T-helper 1 cell treated with Interleukin-12 subunit alpha and Interleukin-12 subunit beta and Interleukin-4 antibody, amounts not matched to agents 30 μg/mL and 1 μg/mL, for 36 hours (primary cell): Measurements from ENCODE around the gene ZNF512B.
A peak's percentile ranks its signal among the peaks of the same experiment; 100 is the strongest.
"Not testable (repeated sequence)": the region's sequence is repeated elsewhere in the genome, so short reads cannot be mapped to it uniquely, and the experiment has no call there.

Experiments
- H3K27ac Mint-ChIP-seq: one replicate; pipeline ENCODE4 v1.8.0; 2021; ENCODE audit warnings: mild to moderate bottlenecking, mixed read lengths
- H3K27me3 Mint-ChIP-seq: one replicate; pipeline ENCODE4 v1.8.0; 2021; ENCODE audit warnings: low read depth, mixed read lengths
- H3K36me3 Mint-ChIP-seq: one replicate; pipeline ENCODE4 v1.8.0; 2021; ENCODE audit warnings: low read depth, mixed read lengths
- H3K4me1 Mint-ChIP-seq: one replicate; pipeline ENCODE4 v1.8.0; 2021; ENCODE audit warnings: low read depth, mixed read lengths
- H3K4me3 Mint-ChIP-seq: one replicate; pipeline ENCODE4 v1.8.0; 2021; ENCODE audit warnings: mild to moderate bottlenecking, moderate library complexity, mixed read lengths
- H3K9me3 Mint-ChIP-seq: one replicate; pipeline ENCODE4 v1.8.0; 2021; ENCODE audit warnings: mixed read lengths

Gene ZNF512B

GRCh38 chr20:63961664-63962425, 7.9 kb downstream of the ZNF512B start:
- H3K27ac Mint-ChIP-seq: no peak overlapping the region
- peaks cover 21% of the 10 kb centered on the region for H3K36me3 Mint-ChIP-seq

GRCh38 chr20:63960654-63961621, 8.8 kb downstream of the ZNF512B start:
- not testable (repeated sequence) for H3K27ac Mint-ChIP-seq, H3K4me1 Mint-ChIP-seq, H3K27me3 Mint-ChIP-seq, H3K9me3 Mint-ChIP-seq, H3K4me3 Mint-ChIP-seq
- H3K36me3 Mint-ChIP-seq: peaks cover 12% of the 10 kb centered on the region

More at GRCh38 chr20:63961664-63962425, 7.9 kb downstream of the ZNF512B start:
- Mint-ChIP-seq H3K9me3 (no peaks in the 10 kb centered on the region), H3K4me3 (no peak overlapping the region), H3K27me3 (no peaks in the 10 kb centered on the region), H3K4me1 (peaks cover 8% of the 10 kb centered on the region)

- peaks cover 11% of the 10 kb centered on the region for H3K36me3 Mint-ChIP-seq
- H3K27me3 Mint-ChIP-seq: no peaks in the 10 kb centered on the region
- H3K4me1 Mint-ChIP-seq: peaks cover 10% of the 10 kb centered on the region
- H3K4me3 Mint-ChIP-seq: no peak overlapping the region
- H3K27ac Mint-ChIP-seq: peak overlapping the region; percentile 45
- H3K9me3 Mint-ChIP-seq: no peaks in the 10 kb centered on the region
Measured at GRCh38 chr20:63959699-63960075, 10.0 kb downstream of the ZNF512B start.

GRCh38 chr20:63958964-63959698, 10.6 kb downstream of the ZNF512B start:
- H3K27ac Mint-ChIP-seq: peak overlapping the region; percentile 49
- H3K4me1 Mint-ChIP-seq: peaks cover 16% of the 10 kb centered on the region
- H3K4me3 Mint-ChIP-seq: no peak overlapping the region
- no peaks in the 10 kb centered on the region for H3K27me3 Mint-ChIP-seq
- no peaks in the 10 kb centered on the region for H3K9me3 Mint-ChIP-seq
- peaks cover 11% of the 10 kb centered on the region for H3K36me3 Mint-ChIP-seq

- Mint-ChIP-seq H3K4me1 (peaks cover 19% of the 10 kb centered on the region), H3K36me3 (peaks cover 11% of the 10 kb centered on the region), H3K9me3 (no peaks in the 10 kb centered on the region), H3K27ac (no peak overlapping the region), H3K27me3 (no peaks in the 10 kb centered on the region), H3K4me3 (peak overlapping the region; percentile 42)
Measured at GRCh38 chr20:63958471-63958870, 11.3 kb downstream of the ZNF512B start.

GRCh38 chr20:63957690-63958441, 11.9 kb downstream of the ZNF512B start:
- Mint-ChIP-seq H3K4me3 (peak overlapping the region; percentile 71), H3K4me1 (peaks cover 19% of the 10 kb centered on the region), H3K9me3 (no peaks in the 10 kb centered on the region), H3K27me3 (no peaks in the 10 kb centered on the region), H3K36me3 (peaks cover 10% of the 10 kb centered on the region), H3K27ac (peak overlapping the region; percentile 75)

- Mint-ChIP-seq H3K4me1 (peaks cover 19% of the 10 kb centered on the region), H3K9me3 (no peaks in the 10 kb centered on the region), H3K4me3 (peak overlapping the region; percentile 71), H3K27me3 (no peaks in the 10 kb centered on the region), H3K27ac (peak overlapping the region; percentile 75), H3K36me3 (peaks cover 6% of the 10 kb centered on the region)
Measured at GRCh38 chr20:63957004-63957689, 12.6 kb downstream of the ZNF512B start.

GRCh38 chr20:63956664-63957003, 13.1 kb downstream of the ZNF512B start:
- peak overlapping the region; percentile 76 for H3K4me3 Mint-ChIP-seq
- peak overlapping the region; percentile 82 for H3K27ac Mint-ChIP-seq
- peaks cover 5% of the 10 kb centered on the region for H3K36me3 Mint-ChIP-seq
- H3K4me1 Mint-ChIP-seq: peaks cover 19% of the 10 kb centered on the region
- H3K9me3 Mint-ChIP-seq: no peaks in the 10 kb centered on the region
- H3K27me3 Mint-ChIP-seq: no peaks in the 10 kb centered on the region

GRCh38 chr20:63955827-63956663, 13.7 kb downstream of the ZNF512B start, which contains the start of gene UCKL1:
Gene UCKL1 (minus strand): TSS chr20:63956416. CDS start chr20:63956372, 44 bp downstream.
- Mint-ChIP-seq H3K27me3 (no peaks in the 10 kb centered on the region), H3K36me3 (no peaks in the 10 kb centered on the region), H3K4me1 (peaks cover 19% of the 10 kb centered on the region), H3K9me3 (no peaks in the 10 kb centered on the region), H3K4me3 (peak within 1 kb of the TSS; percentile 80), H3K27ac (peak within 1 kb of the TSS; percentile 82)

GRCh38 chr20:63955281-63955826, 14.4 kb downstream of the ZNF512B start:
- Mint-ChIP-seq H3K27ac (peak overlapping the region; percentile 15), H3K36me3 (no peaks in the 10 kb centered on the region), H3K9me3 (no peaks in the 10 kb centered on the region), H3K4me1 (peaks cover 19% of the 10 kb centered on the region), H3K27me3 (no peaks in the 10 kb centered on the region), H3K4me3 (peak overlapping the region; percentile 80)

GRCh38 chr20:63953764-63954429, 15.8 kb downstream of the ZNF512B start:
- Mint-ChIP-seq H3K9me3 (no peaks in the 10 kb centered on the region), H3K36me3 (no peaks in the 10 kb centered on the region), H3K27ac (peak overlapping the region; percentile 55), H3K4me1 (peaks cover 21% of the 10 kb centered on the region), H3K4me3 (peak overlapping the region; percentile 68), H3K27me3 (no peaks in the 10 kb centered on the region)

GRCh38 chr20:63952769-63953168, 17.0 kb downstream of the ZNF512B start:
- Mint-ChIP-seq H3K27me3 (no peaks in the 10 kb centered on the region), H3K9me3 (peaks cover 4% of the 10 kb centered on the region), H3K36me3 (peaks cover 2% of the 10 kb centered on the region), H3K27ac (no peak overlapping the region), H3K4me1 (peaks cover 29% of the 10 kb centered on the region), H3K4me3 (no peak overlapping the region)
